GM21528 (cell line): ENCODE data around the gene ZRANB3.
"Not testable (repeated sequence)": the region's sequence is repeated elsewhere in the genome, so short reads cannot be mapped to it uniquely, and the experiment has no call there.

Experiments
- ATAC-seq: cut with Tn5 transposase; IDR thresholded peaks from one replicate; pipeline ENCODE4 v1.9.1; 2021; ENCODE audit warnings: mild to moderate bottlenecking, moderate library complexity; ENCODE audit not compliant: unreplicated experiment, low FRiP score

ZRANB3 gene

DNA sequence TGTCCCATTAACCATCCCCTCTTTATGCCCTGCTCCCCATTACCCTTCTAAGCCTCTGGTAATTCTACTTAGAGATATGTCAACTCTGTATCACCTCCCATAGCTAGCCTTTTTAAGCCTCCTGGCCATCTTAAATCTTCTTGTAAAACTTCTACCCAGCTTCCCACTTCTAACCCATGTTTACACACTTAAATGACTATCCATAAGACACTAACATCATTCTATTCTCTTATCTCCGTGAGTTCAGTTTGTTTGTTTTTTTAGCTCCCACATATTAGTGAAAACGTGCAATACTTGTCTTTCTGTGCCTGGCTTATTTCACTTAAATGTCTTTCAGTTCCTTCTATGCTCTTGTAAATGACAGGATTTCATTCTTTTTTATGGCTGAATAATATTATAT is 436.5 kb downstream of the ZRANB3 start:
- no peak for ATAC-seq

DNA sequence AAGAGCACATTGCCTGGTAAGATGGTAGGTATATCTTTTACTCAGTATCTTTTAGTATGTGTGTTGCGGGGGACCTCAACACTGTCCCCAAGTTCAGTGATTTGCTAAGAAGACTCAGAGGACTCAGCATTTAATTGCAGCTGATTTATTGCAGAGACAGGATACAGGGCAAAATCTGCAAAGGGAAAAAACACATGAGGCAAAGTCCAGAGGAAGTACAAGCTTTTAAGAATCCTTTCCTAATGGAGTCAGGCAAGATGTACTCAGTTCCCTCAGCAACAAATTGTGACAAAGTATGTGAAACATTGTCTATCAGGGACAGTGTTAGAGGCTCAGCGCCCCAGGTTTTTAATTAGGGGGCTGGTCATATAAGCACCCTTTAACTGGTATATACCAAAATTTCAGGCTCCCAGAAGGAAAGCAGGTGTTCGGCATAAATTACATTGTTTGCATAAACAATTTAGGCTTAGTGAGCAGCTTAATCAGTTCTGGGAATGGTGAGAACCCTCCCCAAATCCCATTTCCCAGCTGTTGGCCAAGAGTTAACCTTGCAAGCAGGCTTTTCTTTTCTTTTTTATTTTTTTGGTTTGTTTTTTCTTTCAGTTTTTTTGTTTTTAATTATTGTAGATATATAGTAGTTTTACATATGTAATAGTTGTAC is 437.2 kb downstream of the ZRANB3 start:
- no peak for ATAC-seq

- ATAC-seq = no peak
Observed at GRCh38 chr2:135093193-135093592, 437.8 kb downstream of the ZRANB3 start.

GRCh38 chr2:135091681-135092080 is 439.3 kb downstream of the ZRANB3 start:
- no peak for ATAC-seq

DNA sequence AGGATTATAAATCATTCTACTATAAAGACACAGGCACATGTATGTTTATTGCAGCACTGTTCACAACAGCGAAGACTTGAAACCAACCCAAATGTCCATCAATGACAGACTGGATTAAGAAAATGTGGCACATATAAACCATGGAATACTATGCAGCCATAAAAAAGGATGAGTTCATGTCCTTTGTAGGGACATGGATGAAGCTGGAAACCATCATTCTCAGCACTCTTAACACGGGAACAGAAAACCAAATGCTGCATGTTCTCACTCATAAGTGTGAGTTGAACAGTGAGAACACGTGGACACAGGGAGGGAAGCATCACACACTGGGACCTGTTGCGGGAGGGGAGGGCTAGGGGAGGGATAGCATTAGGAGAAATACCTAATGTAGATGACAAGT is 441.4 kb downstream of the ZRANB3 start:
- not testable (repeated sequence) for ATAC-seq
